CD4-positive, alpha-beta memory T cell (primary cell): ENCODE data around the gene GRIK2. TPM values are rescaled to one million over a fixed set of nuclear protein-coding genes. Genes with fewer than 3 reads are reported as not detected.

Source experiments
- CTCF ChIA-PET: fragments of 350-600 bp; sonication (Branson Sonifier 250); formaldehyde crosslinking; loops from one replicate; lab custom pipeline; 2021; ENCODE audit warnings: inconsistent platforms; ENCODE audit not compliant: partially characterized antibody; lab: Charles Lee
- POLR2A ChIA-PET: fragments of 350-600 bp; sonication (Branson Sonifier 250); formaldehyde crosslinking; loops from one replicate; lab custom pipeline; 2021; ENCODE audit not compliant: partially characterized antibody; lab: Charles Lee
- DNase-seq, 5 donors: peaks; one replicate each; pipeline versions ENCODE4 v3.0.0 to v3.0.0-alpha.2; 2020 to 2022; ENCODE audit warnings: mixed read lengths in 1 of 5
- H3K27ac ChIP-seq: one replicate; pipeline ENCODE4 v1.7.0; 2013; ENCODE audit warnings: low read depth, low read length
- H3K27me3 ChIP-seq: 2 replicates; pipeline ENCODE4 v1.7.0; 2013; ENCODE audit warnings: mild to moderate bottlenecking, low read length, moderate library complexity; ENCODE audit not compliant: insufficient read depth
- H3K36me3 ChIP-seq: 2 replicates; pipeline ENCODE4 v1.7.0; 2013; ENCODE audit warnings: mild to moderate bottlenecking, low read length, moderate library complexity; ENCODE audit not compliant: insufficient read depth
- H3K4me1 ChIP-seq: 2 replicates; pipeline ENCODE4 v1.7.0; 2013; ENCODE audit warnings: mild to moderate bottlenecking, low read length, moderate library complexity; ENCODE audit not compliant: insufficient read depth
- H3K4me3 ChIP-seq, 2 donors: one replicate each; pipeline ENCODE4 v1.7.0; 2013; ENCODE audit warnings: low read length in 2 of 2, mild to moderate bottlenecking in 1 of 2
- H3K9me3 ChIP-seq, 2 donors: one replicate each; pipeline ENCODE4 v1.7.0; 2013; ENCODE audit warnings: low read length in 2 of 2, control low read depth in 1 of 2; ENCODE audit not compliant: control insufficient read depth in 1 of 2
- H3K27ac Mint-ChIP-seq, 7 donors: one replicate each; pipeline ENCODE4 v1.8.0; 2020 to 2021; ENCODE audit warnings: mixed read lengths in 7 of 7, mild to moderate bottlenecking in 6 of 7, inconsistent platforms in 3 of 7, moderate library complexity in 3 of 7
- H3K27me3 Mint-ChIP-seq, 2 donors: one replicate each; pipeline ENCODE4 v1.8.0; 2020 to 2021; ENCODE audit warnings: mixed read lengths in 2 of 2
- H3K36me3 Mint-ChIP-seq, 2 donors: one replicate each; pipeline ENCODE4 v1.8.0; 2020 to 2021; ENCODE audit warnings: mixed read lengths in 2 of 2, inconsistent platforms in 1 of 2, mild to moderate bottlenecking in 1 of 2
- H3K4me1 Mint-ChIP-seq, 4 donors: one replicate each; pipeline ENCODE4 v1.8.0; 2020 to 2021; ENCODE audit warnings: mixed read lengths in 4 of 4, mild to moderate bottlenecking in 1 of 4
- H3K4me3 Mint-ChIP-seq, 8 donors: one replicate each; pipeline ENCODE4 v1.8.0; 2020 to 2021; ENCODE audit warnings: mixed read lengths in 8 of 8, mild to moderate bottlenecking in 7 of 8, moderate library complexity in 6 of 8, inconsistent platforms in 3 of 8
- H3K9me3 Mint-ChIP-seq, 8 donors: one replicate each; pipeline ENCODE4 v1.8.0; 2020 to 2021; ENCODE audit warnings: mixed read lengths in 8 of 8, mild to moderate bottlenecking in 5 of 8, inconsistent platforms in 3 of 8, moderate library complexity in 1 of 8
- intact Hi-C: fragments of 100-400 bp; cut with micrococcal nuclease; formaldehyde crosslinking; loops from one replicate; pipeline ENCODE4 v1.15.1; 2023
- polyA plus RNA-seq, 2 donors: library from polyadenylated mRNA; unstranded; fragments of 300-500 nt; fragmentation: Illumina TruSeq; gene quantifications; one replicate each; pipeline ENCODE4 v1.2.3, GENCODE V29; 2021
- total RNA-seq, 2 experiments: library from RNA; stranded (reverse); gene quantifications; one replicate each; pipeline ENCODE4 v1.2.3, GENCODE V29; 2021

Gene GRIK2
- total and polyA plus RNA-seq, 4 experiments from 2014 or later, result not detected

- Histone ChIP-seq H3K36me3 (no peaks in the 10 kb centered on the region), H3K4me3 (no peak overlapping the region), H3K9me3 (no peaks in the 10 kb centered on the region), H3K4me1 (no peaks in the 10 kb centered on the region), H3K27ac (no peak overlapping the region), H3K27me3 (no peaks in the 10 kb centered on the region)
- no peaks in the 10 kb centered on the region for H3K4me1 Mint-ChIP-seq
- intact Hi-C loops, result no loop called here
- POLR2A ChIA-PET, result no interaction called here
- CTCF ChIA-PET, result no interaction called here
- no peak for DNase-seq
- H3K4me3 Mint-ChIP-seq, result no peak overlapping the region
- no peaks in the 10 kb centered on the region for H3K27me3 Mint-ChIP-seq
- H3K36me3 Mint-ChIP-seq, result no peaks in the 10 kb centered on the region
- no peak overlapping the region for H3K27ac Mint-ChIP-seq
- peaks cover 0 to 5% (median 0%) of the 10 kb centered on the region in 8 donors for H3K9me3 Mint-ChIP-seq
Measured at GRCh38 chr6:101650402-101651100, 257.0 kb downstream of the GRIK2 start.

- Histone ChIP-seq H3K4me3 (no peak overlapping the region), H3K27ac (no peak overlapping the region), H3K9me3 (no peaks in the 10 kb centered on the region), H3K36me3 (no peaks in the 10 kb centered on the region), H3K4me1 (no peaks in the 10 kb centered on the region), H3K27me3 (no peaks in the 10 kb centered on the region)
- ChIA-PET POLR2A (no interaction called here), CTCF (no interaction called here)
- DNase-seq, result no peak
- no peaks in the 10 kb centered on the region for H3K27me3 Mint-ChIP-seq
- H3K4me1 Mint-ChIP-seq, result no peaks in the 10 kb centered on the region
- no peaks in the 10 kb centered on the region for H3K36me3 Mint-ChIP-seq
- H3K9me3 Mint-ChIP-seq, result peaks cover 0 to 5% (median 0%) of the 10 kb centered on the region in 8 donors
- H3K4me3 Mint-ChIP-seq, result no peak overlapping the region
- H3K27ac Mint-ChIP-seq, result no peak overlapping the region
- intact Hi-C loops, result no loop called here
Measured at GRCh38 chr6:101652079-101652478, 258.6 kb downstream of the GRIK2 start.

- CTCF ChIA-PET, result no interaction called here
- no peaks in the 10 kb centered on the region for H3K4me1 Mint-ChIP-seq
Measured at GRCh38 chr6:101655109-101655508, 261.6 kb downstream of the GRIK2 start.

GRCh38 chr6:101662111-101662897 is 268.8 kb downstream of the GRIK2 start:
- Mint-ChIP-seq H3K27ac (no peak overlapping the region), H3K27me3 (no peaks in the 10 kb centered on the region), H3K9me3 (peaks cover 0 to 17% (median 9%) of the 10 kb centered on the region in 8 donors), H3K36me3 (no peaks in the 10 kb centered on the region), H3K4me1 (no peaks in the 10 kb centered on the region), H3K4me3 (no peak overlapping the region)
- intact Hi-C loops, result no loop called here
- no peaks in the 10 kb centered on the region for H3K9me3 ChIP-seq
- H3K4me1 ChIP-seq, result no peaks in the 10 kb centered on the region
- CTCF ChIA-PET, result no interaction called here
- H3K4me3 ChIP-seq, result no peak overlapping the region
- no peak for DNase-seq
- H3K27ac ChIP-seq, result no peak overlapping the region
- no peaks in the 10 kb centered on the region for H3K36me3 ChIP-seq
- no peaks in the 10 kb centered on the region for H3K27me3 ChIP-seq
- POLR2A ChIA-PET, result no interaction called here

More at GRCh38 chr6:101655109-101655508, 261.6 kb downstream of the GRIK2 start:
- H3K27me3 ChIP-seq, result no peaks in the 10 kb centered on the region
- no peak overlapping the region for H3K27ac Mint-ChIP-seq
- POLR2A ChIA-PET, result no interaction called here
- no peaks in the 10 kb centered on the region for H3K36me3 Mint-ChIP-seq
- H3K36me3 ChIP-seq, result no peaks in the 10 kb centered on the region
- H3K4me1 ChIP-seq, result no peaks in the 10 kb centered on the region
- no peaks in the 10 kb centered on the region for H3K27me3 Mint-ChIP-seq
- DNase-seq, result no peak
- H3K4me3 Mint-ChIP-seq, result no peak overlapping the region
- H3K4me3 ChIP-seq, result no peak overlapping the region
- intact Hi-C loops, result no loop called here
- no peak overlapping the region for H3K27ac ChIP-seq
- H3K9me3 Mint-ChIP-seq, result peaks cover 0 to 13% (median 6%) of the 10 kb centered on the region in 8 donors
- H3K9me3 ChIP-seq, result no peaks in the 10 kb centered on the region

- H3K9me3 Mint-ChIP-seq, result peaks cover 0 to 16% (median 7%) of the 10 kb centered on the region in 8 donors
- Histone ChIP-seq H3K4me3 (no peak overlapping the region), H3K9me3 (no peaks in the 10 kb centered on the region), H3K27me3 (no peaks in the 10 kb centered on the region), H3K4me1 (no peaks in the 10 kb centered on the region), H3K36me3 (no peaks in the 10 kb centered on the region), H3K27ac (no peak overlapping the region)
- no peaks in the 10 kb centered on the region for H3K27me3 Mint-ChIP-seq
- no peak overlapping the region for H3K27ac Mint-ChIP-seq
- DNase-seq, result no peak
- no peaks in the 10 kb centered on the region for H3K4me1 Mint-ChIP-seq
- ChIA-PET POLR2A (no interaction called here), CTCF (no interaction called here)
- H3K36me3 Mint-ChIP-seq, result no peaks in the 10 kb centered on the region
- H3K4me3 Mint-ChIP-seq, result no peak overlapping the region
- intact Hi-C loops, result no loop called here
Measured at GRCh38 chr6:101663100-101663499, 269.6 kb downstream of the GRIK2 start.

- H3K27ac ChIP-seq, result no peak overlapping the region
- H3K27me3 ChIP-seq, result no peaks in the 10 kb centered on the region
- no peaks in the 10 kb centered on the region for H3K27me3 Mint-ChIP-seq
- no peak overlapping the region for H3K27ac Mint-ChIP-seq
- no peaks in the 10 kb centered on the region for H3K36me3 ChIP-seq
- CTCF ChIA-PET, result no interaction called here
- no peak for DNase-seq
- intact Hi-C loops, result no loop called here
- POLR2A ChIA-PET, result no interaction called here
- peaks cover 0 to 12% (median 1%) of the 10 kb centered on the region in 8 donors for H3K9me3 Mint-ChIP-seq
- H3K4me3 ChIP-seq, result no peak overlapping the region
- no peaks in the 10 kb centered on the region for H3K4me1 ChIP-seq
- no peaks in the 10 kb centered on the region for H3K4me1 Mint-ChIP-seq
- H3K4me3 Mint-ChIP-seq, result no peak overlapping the region
- no peaks in the 10 kb centered on the region for H3K9me3 ChIP-seq
- H3K36me3 Mint-ChIP-seq, result no peaks in the 10 kb centered on the region
Measured at GRCh38 chr6:101666256-101666655, 272.7 kb downstream of the GRIK2 start.

- H3K27ac Mint-ChIP-seq, result no peak overlapping the region
- H3K4me3 Mint-ChIP-seq, result no peak overlapping the region
- ChIA-PET POLR2A (no interaction called here), CTCF (interaction anchor here (1.1 kb wide), 1 partner anchor 10 kb away, joined by 3 read pairs; no protein-coding TSS in a partner anchor)
- no peaks in the 10 kb centered on the region for H3K36me3 Mint-ChIP-seq
- no peaks in the 10 kb centered on the region for H3K9me3 ChIP-seq
- no peaks in the 10 kb centered on the region for H3K27me3 Mint-ChIP-seq
- no peaks in the 10 kb centered on the region for H3K4me1 ChIP-seq
- no peaks in the 10 kb centered on the region for H3K27me3 ChIP-seq
- H3K36me3 ChIP-seq, result no peaks in the 10 kb centered on the region
- peaks cover 0 to 7% (median 0%) of the 10 kb centered on the region in 8 donors for H3K9me3 Mint-ChIP-seq
- no peak overlapping the region for H3K4me3 ChIP-seq
- H3K4me1 Mint-ChIP-seq, result no peaks in the 10 kb centered on the region
- intact Hi-C loops, result no loop called here
- DNase-seq, result no peak
- no peak overlapping the region for H3K27ac ChIP-seq
Measured at GRCh38 chr6:101668496-101669030, 275.1 kb downstream of the GRIK2 start.
